Calu3 (cell line): Measurements from ENCODE around the gene KRTAP10-10. TPM values are rescaled to one million over a fixed set of nuclear protein-coding genes. Genes with fewer than 3 reads are reported as not detected.

Experiments
- BruUV-seq: library from RNA; stranded (reverse); fragments of 400-500 nt; replicated peaks from 2 replicates; lab custom pipeline; 2021; lab: Mats Ljungman, UMichigan
- CTCF ChIA-PET: fragments of 300-600 bp; sonication (Branson Sonifier 250); formaldehyde crosslinking; loops from one replicate; lab custom pipeline; 2022; ENCODE audit warnings: antibody characterized with exemption; lab: Charles Lee
- DNase-seq: peaks from one replicate; pipeline ENCODE4 v3.0.0; 2022
- H3K27ac Mint-ChIP-seq: one replicate; pipeline ENCODE4 v1.8.0; 2022; ENCODE audit warnings: mixed read lengths; ENCODE audit not compliant: unreplicated experiment
- H3K27me3 Mint-ChIP-seq: one replicate; pipeline ENCODE4 v1.8.0; 2022; ENCODE audit warnings: mixed read lengths; ENCODE audit not compliant: unreplicated experiment
- H3K36me3 Mint-ChIP-seq: one replicate; pipeline ENCODE4 v1.8.0; 2022; ENCODE audit warnings: mild to moderate bottlenecking, moderate library complexity, mixed read lengths; ENCODE audit not compliant: insufficient read depth, unreplicated experiment
- H3K4me1 Mint-ChIP-seq: one replicate; pipeline ENCODE4 v1.8.0; 2022; ENCODE audit warnings: mild to moderate bottlenecking, low read depth, mixed read lengths; ENCODE audit not compliant: unreplicated experiment
- H3K4me3 Mint-ChIP-seq: one replicate; pipeline ENCODE4 v1.8.0; 2022; ENCODE audit warnings: mild to moderate bottlenecking, low read depth, moderate library complexity, mixed read lengths; ENCODE audit not compliant: unreplicated experiment
- H3K9me3 Mint-ChIP-seq: one replicate; pipeline ENCODE4 v1.8.0; 2022; ENCODE audit warnings: low read depth, mixed read lengths; ENCODE audit not compliant: unreplicated experiment
- CTCF ChIP-seq: fragments of 200-600 bp; IDR thresholded peaks from one replicate; pipeline ENCODE4 v1.8.0; 2022; ENCODE audit warnings: antibody characterized with exemption; ENCODE audit not compliant: unreplicated experiment
- intact Hi-C: fragments of 100-400 bp; cut with micrococcal nuclease; formaldehyde crosslinking; loops from one replicate; pipeline ENCODE4 v1.10.0; 2022; ENCODE audit not compliant: unreplicated experiment
- total RNA-seq: library from RNA; stranded (reverse); gene quantifications from 2 replicates; pipeline ENCODE4 v1.2.3, GENCODE V29; 2022

The KRTAP10-10 gene
- total RNA-seq, 1 experiment from 2014 or later, result not detected

- no peaks in the 10 kb centered on the region for H3K36me3 Mint-ChIP-seq
- DNase-seq, result no peak
- BruUV-seq, result no TSS peak
- no peak for TF ChIP-seq CTCF
- peaks cover 10% of the 10 kb centered on the region for H3K9me3 Mint-ChIP-seq
- H3K4me1 Mint-ChIP-seq, result no peaks in the 10 kb centered on the region
- CTCF ChIA-PET, result no interaction called here
- H3K27me3 Mint-ChIP-seq, result peaks cover 41% of the 10 kb centered on the region
- no peak within 1 kb of the TSS for H3K4me3 Mint-ChIP-seq
- intact Hi-C loops, result no loop called here
- no peak within 1 kb of the TSS for H3K27ac Mint-ChIP-seq
Measured at GRCh38 chr21:44612029-44612486, 25.1 kb upstream of the KRTAP10-10 start, which contains the start of gene KRTAP10-8. Gene KRTAP10-8, plus strand, starts transcription at chr21:44612079. Its CDS starts 22 bp downstream, at chr21:44612101.

- DNase-seq, result no peak
- intact Hi-C loops, result no loop called here
- Mint-ChIP-seq H3K4me3 (no peak overlapping the region), H3K27ac (no peak overlapping the region), H3K27me3 (peaks cover 41% of the 10 kb centered on the region), H3K4me1 (no peaks in the 10 kb centered on the region), H3K36me3 (no peaks in the 10 kb centered on the region), H3K9me3 (peaks cover 10% of the 10 kb centered on the region)
- CTCF ChIA-PET, result no interaction called here
- BruUV-seq, result no TSS peak
- no peak for TF ChIP-seq CTCF
Measured at GRCh38 chr21:44612669-44613229, 24.4 kb upstream of the KRTAP10-10 start.

GRCh38 chr21:44613386-44614155, 23.6 kb upstream of the KRTAP10-10 start:
- H3K27me3 Mint-ChIP-seq, result peaks cover 45% of the 10 kb centered on the region
- no peak for DNase-seq
- no TSS peak for BruUV-seq
- intact Hi-C loops, result no loop called here
- H3K9me3 Mint-ChIP-seq, result peaks cover 10% of the 10 kb centered on the region
- H3K4me3 Mint-ChIP-seq, result no peak overlapping the region
- H3K36me3 Mint-ChIP-seq, result no peaks in the 10 kb centered on the region
- TF ChIP-seq CTCF, result no peak
- no peaks in the 10 kb centered on the region for H3K4me1 Mint-ChIP-seq
- H3K27ac Mint-ChIP-seq, result no peak overlapping the region
- CTCF ChIA-PET, result no interaction called here

GRCh38 chr21:44614161-44614631, 23.0 kb upstream of the KRTAP10-10 start:
- CTCF ChIA-PET, result no interaction called here
- intact Hi-C loops, result no loop called here
- H3K4me1 Mint-ChIP-seq, result no peaks in the 10 kb centered on the region
- H3K9me3 Mint-ChIP-seq, result peaks cover 9% of the 10 kb centered on the region
- no peak overlapping the region for H3K4me3 Mint-ChIP-seq
- no peak for TF ChIP-seq CTCF
- H3K27me3 Mint-ChIP-seq, result peaks cover 51% of the 10 kb centered on the region
- BruUV-seq, result no TSS peak
- no peaks in the 10 kb centered on the region for H3K36me3 Mint-ChIP-seq
- no peak overlapping the region for H3K27ac Mint-ChIP-seq
- DNase-seq, result no peak
